NCI-H460 (cell line): ENCODE data around the gene ADAM12. TPM values are rescaled to one million over a fixed set of nuclear protein-coding genes. Genes with fewer than 3 reads are reported as not detected.
"Not testable (repeated sequence)": the region's sequence is repeated elsewhere in the genome, so short reads cannot be mapped to it uniquely, and the experiment has no call there.

ENCODE experiments used
- DNase-seq: peaks from one replicate; pipeline ENCODE4 v3.0.0-alpha.2; 2016; ENCODE audit warnings: low read depth; ENCODE audit errors: extremely low read depth
- total RNA-seq: library from RNA; depleted of rRNA; stranded (reverse); fragments of >200 nt; shearing (Covaris generic); gene quantifications from 2 replicates; pipeline ENCODE4 v1.2.3, GENCODE V29; 2014

The ADAM12 gene
- total RNA-seq, 1 experiment from 2014 or later = 1.1 TPM

DNA sequence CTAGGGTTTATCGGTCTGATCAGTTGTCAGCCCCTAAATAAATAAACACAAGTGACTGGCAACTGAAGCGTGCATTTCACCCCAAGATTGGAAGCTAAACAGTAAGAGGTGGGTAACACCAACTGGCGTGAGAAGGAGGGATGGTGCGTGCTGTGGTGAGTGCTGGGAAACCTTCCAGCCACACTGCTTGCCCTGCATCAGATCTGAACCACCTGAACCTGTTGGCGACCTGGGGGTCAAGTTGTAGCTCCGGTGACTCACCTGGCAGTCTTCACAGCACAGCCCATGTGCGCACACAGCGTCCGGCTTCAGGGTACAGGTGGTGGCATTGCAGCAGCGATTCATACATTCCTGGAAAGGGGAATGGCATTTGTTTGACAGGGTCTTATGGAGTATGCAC, 321.8 kb downstream of the ADAM12 start:
- no peak for DNase-seq

- no peak for DNase-seq
These were observed 322.4 kb downstream of the ADAM12 start for GRCh38 chr10:126065751-126066377.

- no peak for DNase-seq
These were observed 323.8 kb downstream of the ADAM12 start for GRCh38 chr10:126064512-126064911.

DNA sequence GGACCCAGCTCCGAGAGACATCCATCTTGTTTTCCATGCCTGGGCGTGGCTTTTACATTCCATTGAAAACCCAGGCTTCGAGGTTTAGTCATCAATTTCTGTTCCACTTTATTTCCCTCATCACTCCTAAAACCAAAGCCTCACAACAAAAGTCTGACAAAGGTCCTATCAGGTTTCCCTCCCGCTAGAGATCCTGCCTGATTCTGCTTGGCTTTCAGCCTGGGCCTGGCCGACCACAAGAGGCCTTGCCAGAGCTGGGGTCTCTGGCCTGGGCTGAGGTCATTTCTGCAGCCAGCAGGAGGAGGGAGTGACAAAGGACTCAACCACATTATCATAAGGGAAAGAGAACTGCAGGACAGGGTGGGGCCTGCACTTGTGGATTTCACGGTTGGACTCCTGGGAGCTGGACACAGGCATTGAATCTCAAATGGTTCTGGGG, 324.9 kb downstream of the ADAM12 start:
- DNase-seq = no peak

DNA sequence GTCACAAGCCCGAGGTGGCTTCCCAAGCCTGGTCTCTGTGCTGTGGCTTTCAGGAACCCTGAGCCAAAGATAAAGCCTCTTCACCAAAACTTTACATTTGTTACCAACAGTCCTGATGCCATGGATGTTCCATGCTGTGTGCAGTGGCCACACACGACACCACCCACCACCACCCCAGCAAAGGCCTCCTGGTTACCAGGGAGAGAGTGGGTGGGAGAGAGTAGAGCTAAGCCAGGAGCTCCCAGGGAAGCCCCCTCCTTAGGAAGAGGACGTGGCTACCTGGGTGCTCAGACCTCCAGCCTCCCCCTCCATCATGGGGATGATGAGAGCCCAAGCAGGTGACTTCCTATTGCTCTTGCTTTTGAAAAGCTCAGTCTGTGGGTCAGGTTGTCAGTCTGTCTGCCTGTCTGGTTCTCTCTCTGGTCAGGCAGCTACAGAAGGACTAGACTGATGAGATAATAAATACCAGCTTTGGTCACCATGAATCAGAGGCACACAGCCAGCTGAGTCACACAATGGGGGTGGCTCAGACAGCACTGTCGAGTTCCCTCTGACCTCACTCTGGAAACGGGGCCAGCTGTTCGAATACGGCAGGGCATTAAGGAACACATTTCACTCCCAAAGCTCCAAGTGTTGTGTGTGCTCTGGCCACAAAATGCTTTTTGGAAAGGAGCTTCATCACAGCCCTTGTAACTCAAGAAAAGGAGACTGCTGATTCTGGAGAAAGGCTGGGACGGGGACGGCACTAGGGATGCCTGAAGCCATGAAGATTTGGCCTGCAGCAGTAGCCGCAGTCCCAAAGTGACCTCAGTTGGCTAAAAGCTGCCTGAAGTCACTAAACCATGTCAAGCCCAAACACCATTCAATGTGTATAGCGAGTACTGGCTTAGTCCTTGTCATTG, 325.9 kb downstream of the ADAM12 start:
- peak; percentile 13 for DNase-seq

- no peak for DNase-seq
These were observed 326.8 kb downstream of the ADAM12 start for GRCh38 chr10:126061526-126061925.

DNA sequence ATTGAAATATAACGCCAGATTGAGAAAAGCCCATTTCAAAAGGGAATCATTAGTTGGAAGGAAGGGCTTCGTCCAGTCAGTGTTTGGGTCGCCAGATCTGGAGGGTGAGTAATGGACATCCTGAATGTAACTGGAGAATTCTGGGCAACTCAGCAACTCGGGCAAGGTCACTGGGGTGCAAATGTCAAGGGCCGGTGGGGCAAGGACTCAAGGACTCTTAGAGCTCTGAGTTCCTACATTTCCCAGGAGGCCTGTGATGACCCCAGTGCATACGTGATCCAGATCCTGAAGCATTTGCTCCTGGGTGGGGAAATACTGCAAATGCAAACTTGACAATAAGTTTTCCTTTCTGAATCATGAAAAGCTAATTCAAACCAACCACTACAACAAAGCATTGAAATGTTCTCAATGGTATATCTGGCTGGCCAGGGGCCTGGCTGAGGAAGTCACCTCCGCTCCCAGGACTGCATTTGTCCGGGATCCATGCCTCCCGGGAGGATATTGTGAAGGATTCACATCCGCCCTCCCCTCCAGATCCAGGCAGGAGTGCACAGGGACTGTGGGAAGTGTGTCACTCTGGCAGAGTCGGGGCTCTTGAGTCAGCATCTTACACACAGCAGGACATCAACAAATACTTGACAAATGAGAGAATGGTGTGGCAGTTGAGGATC, 327.9 kb downstream of the ADAM12 start:
- DNase-seq = no peak

GRCh38 chr10:126059076-126059826, 329.0 kb downstream of the ADAM12 start:
- no peak for DNase-seq

- no peak for DNase-seq
These were observed 329.8 kb downstream of the ADAM12 start for GRCh38 chr10:126058507-126058906.

DNA sequence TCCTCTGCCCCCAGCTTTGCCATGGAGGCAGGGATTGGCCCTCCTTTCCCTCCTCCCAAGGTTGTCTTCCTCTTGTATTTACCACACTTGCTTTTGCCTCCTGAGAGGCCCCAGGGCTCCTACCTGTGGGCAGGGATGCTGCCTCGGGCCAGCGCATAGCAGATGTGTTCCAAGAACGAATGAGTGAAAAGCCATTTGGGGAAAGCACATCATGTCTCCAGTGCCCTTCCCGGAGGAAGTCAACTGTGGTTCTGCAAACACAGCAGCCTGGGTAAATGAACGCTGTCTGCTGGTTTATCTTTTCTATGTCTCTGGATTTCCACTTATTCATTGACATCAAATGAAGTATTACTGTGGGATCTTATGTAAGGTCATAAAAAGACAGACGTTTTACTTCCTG, 330.2 kb downstream of the ADAM12 start:
- DNase-seq = no peak

GRCh38 chr10:126057494-126057893, 330.8 kb downstream of the ADAM12 start:
- DNase-seq = no peak

GRCh38 chr10:126054191-126054590, 334.1 kb downstream of the ADAM12 start:
- DNase-seq = no peak

GRCh38 chr10:126052171-126052570, 336.1 kb downstream of the ADAM12 start:
- no peak for DNase-seq

DNA sequence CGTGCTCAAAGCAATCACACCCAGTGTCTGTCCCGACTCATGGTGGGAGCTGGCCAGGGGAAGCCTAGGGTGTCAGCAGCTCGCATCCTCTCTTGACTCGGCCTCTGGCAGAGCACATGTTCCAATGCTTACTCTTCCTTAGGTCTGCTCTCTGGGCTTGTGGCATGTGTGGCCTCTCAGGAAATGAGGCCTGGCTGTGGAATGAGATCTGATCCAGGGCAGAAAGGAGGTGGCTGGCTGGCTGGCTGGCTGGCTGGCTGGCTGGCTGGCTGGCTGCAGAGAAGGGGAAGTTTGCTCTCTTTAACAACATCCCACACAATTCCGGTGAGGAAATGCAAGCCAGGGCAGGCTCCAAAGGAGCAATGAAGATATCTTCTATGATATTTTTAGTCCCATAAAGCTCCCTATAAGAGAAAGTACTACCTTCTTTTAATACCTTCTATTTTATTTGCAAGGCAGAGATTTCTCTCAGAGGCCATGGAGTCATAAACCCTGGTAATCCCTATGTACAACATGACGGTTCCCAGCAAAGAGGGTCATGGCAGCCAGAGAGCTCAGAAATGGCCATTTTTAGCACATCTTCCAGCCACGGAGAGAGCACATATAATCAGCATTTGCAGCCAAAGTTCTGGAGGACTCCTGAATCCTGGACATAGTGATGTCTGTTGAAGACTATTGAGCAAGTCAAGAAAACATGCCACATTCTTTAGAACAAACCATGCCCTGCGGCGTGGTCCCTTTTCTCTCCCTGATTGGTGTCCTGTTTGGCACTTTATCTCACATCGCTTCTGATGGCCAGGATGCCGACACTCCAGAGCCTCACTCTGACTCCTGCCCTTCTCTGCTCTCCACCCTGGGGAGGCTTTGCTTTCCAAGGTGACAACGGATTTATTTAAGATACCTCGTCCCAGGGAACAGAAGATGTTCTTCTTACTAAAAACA, 338.2 kb downstream of the ADAM12 start:
- DNase-seq = no peak

DNA sequence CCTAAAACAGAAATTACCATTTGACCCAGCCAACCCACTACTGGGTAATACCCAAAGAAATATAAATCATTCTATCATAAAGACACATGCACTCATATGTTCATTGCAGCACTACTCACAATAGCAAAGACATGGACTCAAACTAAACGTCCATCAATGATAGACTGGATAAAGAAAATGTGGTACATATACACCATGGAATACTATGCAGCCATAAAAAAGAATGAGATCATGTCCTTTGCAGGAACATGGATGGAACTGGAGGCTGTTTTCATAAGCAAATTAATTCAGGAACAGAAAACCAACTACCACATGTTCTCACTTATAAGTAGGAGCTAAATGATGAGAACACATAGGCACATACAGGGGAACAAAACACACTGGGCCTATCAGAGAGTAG, 340.5 kb downstream of the ADAM12 start:
- not testable (repeated sequence) for DNase-seq

DNA sequence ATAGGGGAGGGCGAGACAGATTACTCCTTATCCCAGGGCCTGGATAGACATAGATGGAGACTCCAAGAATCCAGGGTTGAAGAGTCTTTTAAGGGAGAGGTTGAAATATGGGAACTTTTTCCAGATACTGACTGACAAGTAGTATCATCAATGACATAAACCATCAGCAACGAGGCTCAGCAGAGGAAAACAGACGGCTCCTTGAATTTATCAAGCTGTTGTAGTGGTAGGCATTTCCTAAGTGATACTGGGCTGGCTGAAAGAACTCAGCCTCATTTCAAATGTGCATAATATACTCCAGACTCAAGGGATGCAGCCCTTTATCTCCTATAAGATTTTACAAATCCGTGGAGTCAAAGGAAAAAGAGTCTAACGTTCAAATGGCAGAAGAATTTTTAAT, 341.4 kb downstream of the ADAM12 start:
- no peak for DNase-seq

GRCh38 chr10:126045861-126046260, 342.4 kb downstream of the ADAM12 start:
- DNase-seq = no peak

GRCh38 chr10:126043389-126043788, 344.9 kb downstream of the ADAM12 start:
- no peak for DNase-seq

- no peak for DNase-seq
These were observed 345.4 kb downstream of the ADAM12 start for GRCh38 chr10:126042906-126043305.

DNA sequence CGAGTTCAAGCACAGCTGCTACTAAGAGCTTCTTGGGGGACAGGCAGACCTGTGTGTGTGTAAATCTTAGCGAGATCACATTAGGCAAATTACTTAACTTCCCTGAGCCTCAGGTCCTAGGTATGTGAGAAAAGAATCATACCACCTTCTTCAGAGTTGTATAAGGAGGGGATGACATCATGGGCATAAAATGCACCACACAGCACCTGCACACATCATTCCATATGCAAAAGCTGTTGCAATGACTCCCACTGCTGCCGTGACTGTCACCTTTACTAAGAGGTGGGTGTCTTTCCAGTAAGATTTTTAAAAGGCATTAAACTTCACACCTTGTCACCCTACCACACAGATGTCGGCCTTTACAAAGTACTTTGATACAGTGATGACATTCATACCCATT, 345.9 kb downstream of the ADAM12 start:
- DNase-seq = no peak
